ENCODE measurements around the gene CROCC2. TPM values are rescaled to one million over a fixed set of nuclear protein-coding genes. Genes with fewer than 3 reads are reported as not detected.

The CROCC2 gene
- total and polyA plus RNA-seq, 2 donors from 2014 or later: 0.13 TPM; not detected in 1

DNA sequence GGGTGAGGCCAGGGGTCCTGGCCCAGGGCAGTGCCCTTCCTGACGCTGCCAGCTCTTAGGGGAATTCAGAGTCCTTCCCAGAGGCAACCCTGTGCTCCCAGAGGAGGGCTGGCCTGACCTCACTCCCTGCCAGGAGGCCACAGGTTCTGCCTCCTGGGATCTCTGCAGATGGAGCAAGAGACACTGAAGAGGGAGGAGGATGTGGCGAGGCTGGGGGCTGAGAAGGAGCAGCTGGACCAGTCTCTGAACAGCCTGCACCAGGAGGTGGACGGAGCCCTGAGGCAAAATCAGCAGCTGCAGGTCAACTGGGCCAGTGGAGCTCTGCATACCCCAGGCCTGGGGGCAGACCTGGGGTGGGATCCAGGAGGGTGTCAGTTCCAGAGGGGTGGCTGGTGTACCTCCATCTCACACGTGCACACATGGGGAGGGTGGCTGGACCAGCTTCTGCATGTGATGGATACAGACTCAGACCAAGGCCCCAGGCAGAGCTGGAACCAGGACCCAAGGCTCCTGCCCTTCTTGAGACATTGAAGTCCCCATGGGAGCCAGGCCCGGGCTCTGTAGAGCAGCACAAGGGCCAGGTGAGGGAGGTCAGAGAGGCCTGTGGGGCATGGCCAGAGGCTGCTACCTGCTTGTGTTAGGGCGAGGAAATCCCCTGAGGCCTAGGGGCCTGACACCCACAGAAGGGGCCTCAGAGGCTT lies 82.6 kb downstream of the CROCC2 start:
- Histone ChIP-seq H3K4me3 (ENCODE audit: low read length in 3 of 3) (no peak overlapping the region), H3K4me1 (ENCODE audit: control insufficient read depth in 2 of 3, insufficient read depth in 2 of 3, low read depth in 1 of 3, low read length in 3 of 3) (peaks cover 0 to 21% (median 0%) of the 10 kb centered on the region in 3 donors), H3K27me3 (ENCODE audit: control insufficient read depth, insufficient read depth, low read length) (no peaks in the 10 kb centered on the region), H3K27ac (ENCODE audit: low read depth in 2 of 2, low read length in 2 of 2) (no peak overlapping the region), H3K9me3 (ENCODE audit: control insufficient read depth in 2 of 3, insufficient read depth in 1 of 3, low read length in 3 of 3) (peaks cover 0 to 3% (median 0%) of the 10 kb centered on the region in 3 donors), H3K9ac (ENCODE audit: low read length in 3 of 3) (no peak overlapping the region), H3K36me3 (ENCODE audit: control insufficient read depth in 2 of 3, insufficient read depth in 3 of 3, low read length in 3 of 3) (no peaks in the 10 kb centered on the region)
- DNase-seq (peak in 1 of 5 donors; percentile 72), FAIRE-seq (no peak)
- TF ChIP-seq, protein P1, sequence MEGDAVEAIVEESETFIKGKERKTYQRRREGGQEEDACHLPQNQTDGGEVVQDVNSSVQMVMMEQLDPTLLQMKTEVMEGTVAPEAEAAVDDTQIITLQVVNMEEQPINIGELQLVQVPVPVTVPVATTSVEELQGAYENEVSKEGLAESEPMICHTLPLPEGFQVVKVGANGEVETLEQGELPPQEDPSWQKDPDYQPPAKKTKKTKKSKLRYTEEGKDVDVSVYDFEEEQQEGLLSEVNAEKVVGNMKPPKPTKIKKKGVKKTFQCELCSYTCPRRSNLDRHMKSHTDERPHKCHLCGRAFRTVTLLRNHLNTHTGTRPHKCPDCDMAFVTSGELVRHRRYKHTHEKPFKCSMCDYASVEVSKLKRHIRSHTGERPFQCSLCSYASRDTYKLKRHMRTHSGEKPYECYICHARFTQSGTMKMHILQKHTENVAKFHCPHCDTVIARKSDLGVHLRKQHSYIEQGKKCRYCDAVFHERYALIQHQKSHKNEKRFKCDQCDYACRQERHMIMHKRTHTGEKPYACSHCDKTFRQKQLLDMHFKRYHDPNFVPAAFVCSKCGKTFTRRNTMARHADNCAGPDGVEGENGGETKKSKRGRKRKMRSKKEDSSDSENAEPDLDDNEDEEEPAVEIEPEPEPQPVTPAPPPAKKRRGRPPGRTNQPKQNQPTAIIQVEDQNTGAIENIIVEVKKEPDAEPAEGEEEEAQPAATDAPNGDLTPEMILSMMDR (IDR thresholded peaks at IDR 0.05; ENCODE audit: borderline replicate concordance, extremely low read depth, insufficient read depth): no peak
- intact Hi-C loops (cut with DNase I): no loop called here

DNA sequence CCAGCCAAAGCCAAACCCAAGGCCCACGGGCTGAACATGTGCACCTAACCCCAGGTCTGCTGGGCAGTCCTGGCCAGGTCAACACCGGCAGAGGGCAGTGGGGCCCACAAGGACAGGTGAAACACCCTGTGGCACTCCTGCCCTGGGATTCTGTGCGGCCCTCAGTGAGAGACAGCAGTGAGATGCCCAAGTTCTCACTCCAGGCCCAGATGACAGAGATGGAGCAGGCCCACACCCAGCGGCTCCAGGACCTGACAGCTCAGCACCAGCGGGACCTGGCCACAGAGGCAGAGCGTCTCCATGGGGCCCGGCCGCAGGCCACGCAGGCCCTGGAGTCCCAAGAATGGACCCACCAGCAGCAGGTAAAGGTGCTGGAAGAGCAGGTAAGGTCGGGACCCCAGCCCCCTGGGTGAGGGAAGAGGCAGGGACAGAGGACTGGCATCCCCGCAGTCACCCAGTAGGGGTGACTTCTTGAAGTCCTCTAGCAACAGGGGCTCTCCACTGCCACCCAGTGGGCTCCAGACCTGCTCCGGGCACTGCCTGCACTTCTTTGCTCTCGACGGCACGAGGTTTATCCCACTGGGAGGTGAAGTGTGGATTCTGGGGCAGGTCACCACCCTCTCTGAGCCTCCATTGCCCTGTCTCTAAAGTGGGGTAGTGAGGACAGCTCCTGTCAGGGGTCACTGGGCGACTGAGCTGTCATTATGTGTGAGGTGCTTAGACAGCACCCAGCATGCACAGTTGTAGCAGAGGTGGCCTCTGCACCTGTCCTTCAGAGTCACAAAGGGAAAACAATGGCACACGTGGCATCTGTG lies 83.5 kb downstream of the CROCC2 start:
- TF ChIP-seq, protein P1 (IDR thresholded peaks at IDR 0.05; ENCODE audit: borderline replicate concordance, extremely low read depth, insufficient read depth): peak; percentile 39
- H3K27me3 ChIP-seq (ENCODE audit: control insufficient read depth, insufficient read depth, low read length): no peaks in the 10 kb centered on the region
- no peak for FAIRE-seq
- no peak overlapping the region for H3K27ac ChIP-seq (ENCODE audit: low read depth in 2 of 2, low read length in 2 of 2)
- H3K9me3 ChIP-seq (ENCODE audit: control insufficient read depth in 2 of 3, insufficient read depth in 1 of 3, low read length in 3 of 3): peaks cover 0 to 3% (median 0%) of the 10 kb centered on the region in 3 donors
- peak in 2 of 5 donors; percentile 42 to 74 for DNase-seq
- H3K4me3 ChIP-seq (ENCODE audit: low read length in 3 of 3): no peak overlapping the region
- H3K4me1 ChIP-seq (ENCODE audit: control insufficient read depth in 2 of 3, insufficient read depth in 2 of 3, low read depth in 1 of 3, low read length in 3 of 3): peaks cover 0 to 23% (median 0%) of the 10 kb centered on the region in 3 donors
- H3K36me3 ChIP-seq (ENCODE audit: control insufficient read depth in 2 of 3, insufficient read depth in 3 of 3, low read length in 3 of 3): no peaks in the 10 kb centered on the region
- intact Hi-C loops (cut with DNase I): no loop called here
- H3K9ac ChIP-seq (ENCODE audit: low read length in 3 of 3): no peak overlapping the region

DNA sequence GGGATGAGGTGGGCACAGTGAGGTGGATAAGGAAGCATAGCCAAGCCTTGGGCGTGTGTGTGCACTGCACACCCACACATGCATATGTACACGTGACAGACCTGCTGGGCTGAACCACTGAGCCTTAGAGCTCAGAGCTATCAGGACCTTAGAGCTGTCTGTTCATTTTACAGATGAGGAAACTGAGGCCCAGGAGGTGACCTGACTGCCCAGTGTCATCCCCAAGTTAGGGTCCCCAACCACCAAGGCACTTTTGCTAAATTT lies 84.1 kb downstream of the CROCC2 start:
- DNase-seq (no peak), FAIRE-seq (no peak)
- Histone ChIP-seq H3K4me3 (ENCODE audit: low read length in 3 of 3) (no peak overlapping the region), H3K27me3 (ENCODE audit: control insufficient read depth, insufficient read depth, low read length) (no peaks in the 10 kb centered on the region), H3K9me3 (ENCODE audit: control insufficient read depth in 2 of 3, insufficient read depth in 1 of 3, low read length in 3 of 3) (peaks cover 0 to 3% (median 0%) of the 10 kb centered on the region in 3 donors), H3K9ac (ENCODE audit: low read length in 3 of 3) (no peak overlapping the region), H3K4me1 (ENCODE audit: control insufficient read depth in 2 of 3, insufficient read depth in 2 of 3, low read depth in 1 of 3, low read length in 3 of 3) (peaks cover 0 to 26% (median 0%) of the 10 kb centered on the region in 3 donors), H3K36me3 (ENCODE audit: control insufficient read depth in 2 of 3, insufficient read depth in 3 of 3, low read length in 3 of 3) (no peaks in the 10 kb centered on the region), H3K27ac (ENCODE audit: low read depth in 2 of 2, low read length in 2 of 2) (no peak overlapping the region)
- intact Hi-C loops (cut with DNase I): no loop called here
- TF ChIP-seq, protein P1 (IDR thresholded peaks at IDR 0.05; ENCODE audit: borderline replicate concordance, extremely low read depth, insufficient read depth): no peak
